Effector memory CD4-positive, alpha-beta T cell (primary cell): Measurements from ENCODE around the gene DPAGT1.

ENCODE experiments used
- DNase-seq, 3 donors: peaks; one replicate each; pipeline ENCODE4 v3.0.0-alpha.2; 2020
- H3K27ac ChIP-seq: 2 replicates; pipeline ENCODE4 v1.7.0; 2013; ENCODE audit warnings: mild to moderate bottlenecking, low read length, moderate library complexity; ENCODE audit not compliant: insufficient read depth, poor library complexity, severe bottlenecking
- H3K27me3 ChIP-seq: replicated peaks from 2 replicates; pipeline ENCODE4 v1.7.0; 2013; ENCODE audit warnings: mild to moderate bottlenecking, low read length; ENCODE audit not compliant: insufficient read depth, control insufficient read depth, poor library complexity, severe bottlenecking
- H3K36me3 ChIP-seq: 2 replicates; pipeline ENCODE4 v1.7.0; 2013; ENCODE audit warnings: mild to moderate bottlenecking, low read length, moderate library complexity; ENCODE audit not compliant: control insufficient read depth, insufficient read depth
- H3K4me1 ChIP-seq: 2 replicates; pipeline ENCODE4 v1.7.0; 2013; ENCODE audit warnings: low read length, mild to moderate bottlenecking; ENCODE audit not compliant: control insufficient read depth, insufficient read depth, poor library complexity, severe bottlenecking
- H3K4me3 ChIP-seq: 2 replicates; pipeline ENCODE4 v1.7.0; 2013; ENCODE audit warnings: low read length, low read depth, mild to moderate bottlenecking; ENCODE audit not compliant: insufficient read depth, poor library complexity, severe bottlenecking
- H3K9me3 ChIP-seq: 2 replicates; pipeline ENCODE4 v1.7.0; 2013; ENCODE audit warnings: mild to moderate bottlenecking, low read length, moderate library complexity; ENCODE audit not compliant: control insufficient read depth

Gene DPAGT1

GRCh38 chr11:119048644-119049043 is 53.0 kb downstream of the DPAGT1 start:
- no peaks in the 10 kb centered on the region for H3K9me3 ChIP-seq
- H3K27ac ChIP-seq, result no peak overlapping the region
- no peak for DNase-seq
- H3K27me3 ChIP-seq, result no peaks in the 10 kb centered on the region
- no peak overlapping the region for H3K4me3 ChIP-seq
- no peaks in the 10 kb centered on the region for H3K4me1 ChIP-seq
- H3K36me3 ChIP-seq, result peaks cover 80% of the 10 kb centered on the region

GRCh38 chr11:119047205-119047604 is 54.4 kb downstream of the DPAGT1 start:
- Histone ChIP-seq H3K4me3 (no peak overlapping the region), H3K4me1 (no peaks in the 10 kb centered on the region), H3K27ac (no peak overlapping the region), H3K9me3 (no peaks in the 10 kb centered on the region), H3K27me3 (no peaks in the 10 kb centered on the region), H3K36me3 (peaks cover 65% of the 10 kb centered on the region)
- no peak for DNase-seq
